NOMO-1 (cell line): Measurements from ENCODE around the gene NEK3.
"Not testable (repeated sequence)": the region's sequence is repeated elsewhere in the genome, so short reads cannot be mapped to it uniquely, and the experiment has no call there.

Source experiments
- DNase-seq, 2 experiments: peaks; one replicate each; lab custom pipeline; 2025; ENCODE audit not compliant: unreplicated experiment in 2 of 2; lab: John Stamatoyannopoulos, UW

NEK3 gene

DNA sequence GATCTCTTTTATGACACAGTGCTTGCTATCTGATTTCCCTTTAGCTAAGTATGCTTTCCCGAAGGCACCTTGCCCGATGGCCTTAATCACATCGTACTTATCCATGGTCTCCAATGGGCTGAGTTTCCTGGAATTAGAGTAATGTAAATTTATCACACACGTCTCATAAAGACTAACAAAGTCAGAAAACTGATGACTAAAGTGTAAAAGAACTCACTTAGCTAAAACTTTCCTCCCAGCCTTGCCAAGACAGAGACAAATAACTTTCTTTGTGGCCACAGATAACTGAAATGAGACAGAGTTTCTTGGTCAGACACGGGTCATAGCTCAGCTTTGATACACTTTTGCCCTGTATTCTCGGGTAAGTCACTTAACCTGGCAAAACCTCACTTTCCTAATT, 32.0 kb downstream of the NEK3 start:
- no peak for DNase-seq

- DNase-seq, result no peak
Measured at GRCh38 chr13:52125547-52125946, 33.9 kb downstream of the NEK3 start.

DNA sequence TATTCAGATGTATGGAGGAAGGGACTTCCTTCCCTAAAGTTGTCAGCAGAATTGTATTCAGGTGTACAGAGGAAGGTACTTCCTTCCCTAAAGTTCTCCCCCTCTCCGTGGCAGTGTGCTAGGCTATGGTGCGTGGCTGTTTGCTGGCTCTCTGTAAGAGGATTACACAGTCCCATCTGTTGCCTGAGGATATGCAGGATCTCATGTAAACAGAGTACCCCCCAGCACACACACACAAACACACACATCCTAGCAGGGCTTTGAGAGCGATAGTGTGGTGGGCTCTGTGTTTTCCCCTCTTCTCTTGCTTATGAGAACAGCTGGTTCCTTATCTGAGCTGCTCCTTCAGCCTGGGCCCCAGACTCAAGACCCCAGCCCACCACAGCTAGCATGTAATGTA, 40.8 kb downstream of the NEK3 start:
- DNase-seq, result no peak

GRCh38 chr13:52118095-52118494, 41.3 kb downstream of the NEK3 start:
- DNase-seq, result no peak

DNA sequence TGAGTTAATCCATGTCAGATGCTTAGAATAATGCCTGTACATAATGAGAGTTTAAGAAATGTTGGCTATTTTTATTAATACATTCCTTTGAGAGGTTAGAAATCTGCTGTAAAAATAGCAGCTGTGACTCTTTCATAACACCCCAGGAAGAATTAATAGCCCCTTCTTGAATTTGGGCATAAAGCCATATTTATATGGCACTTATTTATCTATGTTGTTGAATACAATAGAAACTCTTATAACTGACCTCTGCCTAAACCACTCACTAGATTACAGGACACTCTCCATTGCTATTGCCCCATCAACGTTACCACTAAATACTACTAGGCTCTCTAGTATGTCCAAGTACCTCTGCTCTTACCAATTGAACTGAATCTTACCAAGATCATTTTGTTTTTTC, 46.8 kb downstream of the NEK3 start:
- DNase-seq, result no peak

DNA sequence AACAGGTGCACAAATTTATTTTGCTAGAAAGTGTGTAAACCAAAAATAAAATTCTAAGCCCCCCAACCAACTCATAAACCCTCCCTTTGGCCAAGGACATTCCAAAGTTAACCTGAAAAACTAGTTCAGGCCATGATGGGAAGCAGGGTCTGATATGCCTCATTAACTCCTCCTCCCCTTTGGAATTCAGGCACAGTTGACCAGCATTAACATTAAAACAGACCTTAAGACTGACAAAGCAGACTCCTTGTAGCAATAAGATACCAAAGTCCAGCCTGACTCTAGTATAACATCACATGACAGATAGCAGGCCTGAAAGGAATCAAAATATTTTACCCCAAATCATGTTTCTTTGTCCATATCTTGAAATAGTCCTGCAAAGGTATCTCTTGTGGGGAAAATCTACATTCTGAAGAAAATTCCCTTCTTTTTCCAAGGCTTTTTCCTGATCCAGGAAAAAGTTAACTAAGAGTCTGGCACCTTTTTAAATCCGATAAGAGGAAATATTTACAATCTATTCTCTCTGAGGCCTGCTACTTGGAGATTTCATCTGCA, 50.2 kb downstream of the NEK3 start:
- no peak for DNase-seq

DNA sequence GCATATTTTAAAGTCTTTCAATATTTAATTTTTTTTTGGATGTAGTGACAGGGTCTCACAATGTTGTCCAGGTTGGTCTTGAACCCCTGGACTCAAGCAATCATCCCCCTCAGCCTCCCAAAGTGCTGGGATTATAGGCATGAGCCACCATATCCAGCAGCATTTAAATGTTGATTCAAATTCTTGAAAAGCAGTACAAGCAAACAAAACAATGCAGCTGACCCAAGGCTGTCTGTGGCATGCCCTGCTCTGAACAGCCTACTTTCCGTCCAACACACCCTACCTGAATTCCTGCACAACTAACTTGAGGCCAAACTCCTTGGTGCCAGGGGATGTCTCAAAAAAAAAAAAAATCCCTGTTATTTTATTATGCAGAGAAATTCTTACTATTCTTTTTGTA, 53.6 kb downstream of the NEK3 start:
- no peak for DNase-seq

DNA sequence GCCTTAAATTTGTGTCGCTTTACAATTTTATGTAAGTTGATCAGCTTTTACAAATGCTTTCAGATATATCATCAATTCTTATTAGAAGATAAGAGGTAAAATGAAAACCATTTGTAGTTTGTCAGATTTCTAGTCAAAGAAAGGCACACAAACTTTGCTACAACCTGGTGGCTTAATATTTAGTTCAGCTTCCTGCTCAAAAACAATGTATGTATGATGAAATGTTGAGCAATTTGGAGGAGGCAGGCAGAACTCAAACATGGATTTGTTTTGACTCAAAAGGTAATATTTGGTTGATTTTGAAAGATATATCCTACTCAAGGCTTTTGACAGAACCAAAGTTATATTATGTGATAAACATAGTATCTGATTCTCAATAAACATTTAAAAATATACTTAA, 54.8 kb downstream of the NEK3 start:
- peak; percentile 35 to 55 for DNase-seq

GRCh38 chr13:52103386-52103785, 56.0 kb downstream of the NEK3 start:
- no peak for DNase-seq

GRCh38 chr13:52102423-52102822, 57.0 kb downstream of the NEK3 start:
- not testable (repeated sequence) for DNase-seq

DNA sequence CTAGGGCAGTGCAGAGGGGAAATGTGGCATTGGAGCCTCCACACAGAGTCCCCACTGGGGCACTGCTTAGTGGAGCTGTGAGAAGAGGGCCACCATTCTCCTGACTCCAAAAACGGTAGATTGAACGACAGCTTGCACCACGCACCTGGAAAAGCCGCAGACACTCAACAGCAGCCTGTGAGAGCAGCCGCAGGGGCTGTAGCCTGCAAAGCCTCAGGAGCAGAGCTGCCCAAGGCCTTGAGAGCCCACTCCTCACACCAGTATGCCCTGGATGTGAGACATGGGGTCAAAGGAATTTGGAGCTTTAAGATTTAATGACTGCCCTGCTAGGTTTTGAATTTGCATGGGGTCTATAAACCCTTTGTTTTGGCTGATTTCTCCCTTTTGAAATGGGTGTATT, 62.2 kb downstream of the NEK3 start:
- DNase-seq, result no peak

- DNase-seq, result no peak
Measured at GRCh38 chr13:52096748-52097147, 62.6 kb downstream of the NEK3 start.

DNA sequence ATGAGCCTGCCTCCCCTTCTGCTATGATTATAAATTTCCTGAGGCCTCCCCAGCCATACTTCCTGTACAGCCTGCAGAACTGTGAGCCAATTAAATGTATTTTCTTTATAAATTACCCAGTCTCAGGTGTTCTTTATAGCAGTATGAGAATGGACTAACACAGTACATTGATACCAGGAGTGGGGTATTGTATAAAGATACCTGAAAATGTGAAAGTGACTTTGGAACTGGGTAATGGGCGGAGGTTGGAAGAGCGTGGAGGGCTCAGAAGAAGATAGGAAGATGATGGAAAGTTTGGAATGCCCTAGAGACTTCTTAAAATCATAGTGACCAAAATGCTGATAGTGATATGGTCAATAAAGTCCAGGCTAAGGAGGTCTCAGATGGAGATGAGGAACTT, 63.3 kb downstream of the NEK3 start:
- DNase-seq, result no peak

GRCh38 chr13:52092087-52092486, 67.3 kb downstream of the NEK3 start:
- no peak for DNase-seq

DNA sequence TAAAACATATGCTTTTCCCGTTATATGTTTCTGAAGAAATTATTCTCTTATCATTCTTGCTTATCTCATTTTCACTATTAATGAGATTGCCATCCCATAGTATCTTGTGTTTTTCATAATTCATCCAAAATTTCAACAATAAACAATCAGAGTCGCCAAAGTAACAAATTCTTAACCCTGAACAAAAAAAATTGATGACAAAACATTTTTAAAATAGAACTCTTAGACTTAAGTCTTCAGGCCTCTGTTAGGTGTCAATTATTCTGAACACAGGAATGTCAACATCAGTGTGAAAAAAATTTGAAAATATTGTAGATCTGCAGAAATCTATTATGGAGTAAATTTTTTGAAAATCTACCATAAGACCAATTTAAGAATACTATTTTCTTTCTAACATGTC, 67.9 kb downstream of the NEK3 start:
- DNase-seq, result no peak

GRCh38 chr13:52085421-52085820, 74.0 kb downstream of the NEK3 start:
- no peak for DNase-seq

GRCh38 chr13:52084981-52085380, 74.4 kb downstream of the NEK3 start:
- not testable (repeated sequence) for DNase-seq
